Hematopoietic multipotent progenitor cell treated with erythropoietin and hydrocortisone succinate and interleukin-3 and kit ligand, for 17 days (in vitro differentiated cells): ENCODE measurements around the gene PIAS2.
"Not testable (repeated sequence)": the region's sequence is repeated elsewhere in the genome, so short reads cannot be mapped to it uniquely, and the experiment has no call there.

Source experiments
- DNase-seq: peaks from one replicate; pipeline ENCODE4 v3.0.0-alpha.2; 2015; ENCODE audit warnings: low spot score

PIAS2 gene

GRCh38 chr18:46831434-46831833 lies 85.9 kb downstream of the PIAS2 start:
- no peak for DNase-seq

- DNase-seq: no peak
These were observed 86.7 kb downstream of the PIAS2 start for GRCh38 chr18:46830633-46831032.

DNA sequence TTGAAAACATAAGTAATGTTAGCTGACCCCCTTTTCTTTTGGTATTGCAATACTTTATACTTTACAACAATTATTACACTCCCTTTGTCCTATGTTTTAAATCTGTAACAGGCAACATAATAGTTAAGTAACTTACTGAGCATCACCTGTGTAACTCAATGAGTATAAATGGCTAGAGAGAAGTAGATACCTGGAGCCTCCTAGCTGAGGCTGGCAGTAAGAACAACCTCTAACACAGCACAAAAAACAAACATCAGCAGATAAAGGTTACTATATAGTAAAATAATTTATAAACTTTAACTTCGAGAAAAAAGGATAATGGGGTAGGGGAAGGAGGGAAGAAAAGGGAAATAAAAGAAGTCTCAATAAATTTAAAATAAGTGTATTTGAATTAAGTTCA lies 87.4 kb downstream of the PIAS2 start:
- no peak for DNase-seq

DNA sequence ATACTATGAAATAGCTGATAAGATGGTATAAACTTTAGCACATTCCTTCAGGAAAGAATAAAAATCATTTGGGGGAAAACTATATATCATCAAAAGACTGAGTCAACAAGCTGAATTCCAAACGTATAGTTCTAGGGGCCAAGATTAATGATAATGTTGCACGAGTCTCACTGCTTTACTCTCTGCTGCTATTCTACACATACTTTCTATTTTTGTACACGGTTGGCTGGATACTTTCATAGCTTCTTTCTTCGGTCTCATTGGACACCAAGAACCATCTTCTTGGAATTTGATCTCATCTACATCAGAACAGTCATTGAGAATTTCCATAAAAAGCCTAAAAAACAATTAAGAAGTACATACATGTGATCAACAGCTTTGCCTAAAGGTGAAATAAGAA lies 87.8 kb downstream of the PIAS2 start:
- no peak for DNase-seq

DNA sequence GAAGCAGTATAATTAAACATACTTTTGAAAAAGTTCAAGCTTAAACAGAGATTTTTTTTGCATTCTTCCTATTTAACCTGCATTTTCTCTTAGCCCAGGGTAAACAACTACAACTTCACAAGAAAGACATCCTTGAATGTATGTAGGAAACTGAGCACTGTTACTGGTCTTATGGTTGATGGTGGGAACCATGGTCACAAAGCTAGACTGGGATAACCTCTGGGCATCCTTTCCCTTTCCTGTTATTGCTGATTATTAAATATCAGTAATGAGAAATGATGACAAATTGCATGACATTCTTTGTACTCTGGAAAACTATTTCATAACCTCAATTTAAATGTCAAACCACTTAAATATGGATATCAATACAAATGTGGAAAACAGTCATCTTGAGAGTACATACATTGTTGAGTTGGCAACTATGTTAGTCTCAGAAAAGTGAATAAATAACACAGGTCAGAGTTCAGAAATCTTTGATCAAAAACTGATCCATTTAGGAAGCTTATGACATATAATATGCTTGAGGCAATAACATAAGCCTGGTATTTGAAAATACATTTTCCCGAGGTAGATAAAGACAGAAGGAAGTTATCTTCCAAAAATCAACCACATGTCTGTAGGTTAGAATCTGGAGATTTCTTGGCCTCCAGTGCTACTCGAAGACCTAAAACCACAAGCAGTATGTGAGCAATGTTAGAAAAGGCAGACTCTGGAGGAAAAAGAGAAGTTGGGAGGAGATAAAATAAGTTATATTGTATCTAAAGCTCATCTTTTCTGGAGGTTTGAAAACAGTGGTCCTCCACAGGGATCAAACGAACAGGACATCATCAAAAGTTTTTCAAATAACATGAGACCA lies 95.2 kb downstream of the PIAS2 start:
- DNase-seq: no peak

DNA sequence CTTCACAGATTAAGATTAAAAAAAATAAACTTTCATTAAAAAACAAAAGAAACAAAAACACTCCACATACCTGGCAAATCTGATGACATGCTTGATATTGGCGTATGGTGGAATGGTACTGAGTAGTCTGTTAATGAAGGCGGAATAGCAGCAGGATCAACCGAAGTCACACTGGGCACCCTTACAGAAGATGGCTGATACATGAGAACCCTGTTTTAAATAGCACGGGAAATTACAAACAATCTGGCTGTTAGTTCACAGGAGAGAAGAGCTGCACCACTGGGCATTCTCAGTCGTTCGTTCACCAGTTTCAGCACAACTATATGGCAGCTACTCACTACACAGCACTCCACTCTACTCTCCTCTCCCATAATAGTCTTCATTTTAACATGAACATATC lies 96.4 kb downstream of the PIAS2 start:
- DNase-seq: no peak

GRCh38 chr18:46815661-46816060 lies 101.6 kb downstream of the PIAS2 start:
- DNase-seq: no peak

- DNase-seq: no peak
These were observed 102.9 kb downstream of the PIAS2 start for GRCh38 chr18:46814399-46814798.

DNA sequence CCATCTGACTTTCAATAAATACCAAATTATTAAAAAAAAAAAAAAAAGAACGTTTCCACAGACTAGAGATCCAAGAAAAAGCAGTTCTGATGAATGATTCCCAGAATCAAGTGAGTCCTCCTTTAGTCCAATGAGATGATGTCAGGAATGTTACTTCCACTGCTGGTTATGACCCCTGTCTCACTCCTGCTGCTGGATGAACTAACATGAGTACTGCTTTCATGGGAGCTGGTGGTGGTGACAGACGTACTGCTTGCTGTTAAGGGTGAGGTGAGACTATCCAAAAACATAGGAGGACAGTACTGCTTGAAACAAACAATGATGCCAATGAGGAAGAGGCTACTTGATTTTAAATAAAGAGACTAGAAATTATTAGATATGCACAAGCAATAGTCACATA lies 105.0 kb downstream of the PIAS2 start:
- DNase-seq: no peak

GRCh38 chr18:46810481-46811000 lies 106.8 kb downstream of the PIAS2 start:
- DNase-seq: no peak

DNA sequence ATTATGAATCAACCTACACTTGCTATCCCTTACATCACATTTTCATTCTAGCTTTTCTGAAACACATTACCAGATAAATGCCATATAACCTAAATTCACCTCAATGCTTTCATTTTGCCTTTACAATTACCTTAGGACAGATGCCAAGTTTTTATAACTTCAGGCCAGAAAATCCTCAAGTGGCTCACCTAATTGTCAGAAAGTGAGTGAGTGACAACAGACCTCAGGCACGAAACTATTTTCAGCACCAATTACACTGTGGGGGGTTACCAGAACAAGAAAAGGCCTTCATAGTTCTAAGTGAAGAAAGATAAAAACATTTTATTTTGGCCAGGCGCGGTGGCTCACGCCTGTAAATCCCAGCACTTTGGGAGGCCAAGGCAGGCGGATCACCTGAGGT lies 108.2 kb downstream of the PIAS2 start:
- no peak for DNase-seq

DNA sequence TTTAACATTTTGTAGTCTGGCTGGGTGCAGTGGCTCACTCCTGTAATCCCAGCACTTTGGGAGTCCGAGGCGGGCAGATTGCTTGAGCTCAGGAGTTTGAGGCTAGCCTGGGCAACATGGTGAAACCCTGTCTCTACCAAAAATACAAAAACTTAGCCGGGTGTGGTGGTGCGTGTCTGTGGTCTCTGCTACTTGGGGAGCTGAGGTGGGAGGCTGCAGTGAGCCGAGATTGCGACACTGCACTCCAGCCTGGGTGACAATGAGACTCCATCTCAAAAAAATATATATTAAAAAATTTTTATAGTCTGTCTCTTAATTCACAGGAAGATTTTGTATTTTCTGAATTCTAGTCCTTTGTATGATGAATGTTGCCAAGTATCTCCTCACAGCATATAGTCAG lies 121.4 kb downstream of the PIAS2 start:
- DNase-seq: not testable (repeated sequence)

- no peak for DNase-seq
These were observed 122.7 kb downstream of the PIAS2 start for GRCh38 chr18:46794607-46795006.

GRCh38 chr18:46793565-46793964 lies 123.7 kb downstream of the PIAS2 start:
- no peak for DNase-seq

DNA sequence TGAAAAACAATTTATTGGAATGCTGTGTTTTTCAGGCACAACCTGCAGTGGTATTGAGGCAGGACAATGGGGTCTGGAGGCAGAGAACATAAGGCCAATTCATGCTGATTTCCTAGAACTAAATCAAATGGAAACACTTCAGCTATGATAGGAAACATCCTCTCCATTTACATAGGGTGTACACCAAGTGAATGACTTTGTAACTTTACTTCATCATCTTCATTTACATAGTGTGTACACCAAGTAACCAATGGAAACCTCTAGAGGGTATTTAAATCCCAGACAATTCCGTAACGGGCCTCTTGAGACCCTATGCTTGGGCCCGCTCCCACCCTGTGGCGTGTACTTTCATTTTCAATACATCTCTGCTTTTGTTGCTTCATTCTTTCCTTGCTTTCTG lies 128.2 kb downstream of the PIAS2 start:
- no peak for DNase-seq

GRCh38 chr18:46787674-46788073 lies 129.6 kb downstream of the PIAS2 start:
- DNase-seq: no peak

DNA sequence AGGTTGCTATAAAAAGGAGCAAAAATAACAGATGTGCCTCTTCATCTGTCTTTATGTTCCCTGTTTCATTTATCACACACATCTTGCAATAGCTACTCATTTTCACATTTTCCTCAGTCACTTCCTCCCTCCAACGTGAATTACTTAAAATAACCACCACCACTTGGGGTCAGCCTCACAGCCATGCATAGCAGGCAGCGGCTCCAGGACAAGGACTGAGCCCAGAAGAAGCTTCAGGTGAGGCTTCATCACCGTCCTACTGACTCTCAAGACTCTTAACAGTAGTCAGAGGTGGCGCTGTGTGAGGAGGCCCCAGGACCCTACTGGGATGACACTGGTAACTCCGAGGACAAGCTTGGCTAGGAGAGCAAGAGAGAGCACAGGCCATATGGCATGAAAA lies 144.9 kb downstream of the PIAS2 start:
- no peak for DNase-seq

DNA sequence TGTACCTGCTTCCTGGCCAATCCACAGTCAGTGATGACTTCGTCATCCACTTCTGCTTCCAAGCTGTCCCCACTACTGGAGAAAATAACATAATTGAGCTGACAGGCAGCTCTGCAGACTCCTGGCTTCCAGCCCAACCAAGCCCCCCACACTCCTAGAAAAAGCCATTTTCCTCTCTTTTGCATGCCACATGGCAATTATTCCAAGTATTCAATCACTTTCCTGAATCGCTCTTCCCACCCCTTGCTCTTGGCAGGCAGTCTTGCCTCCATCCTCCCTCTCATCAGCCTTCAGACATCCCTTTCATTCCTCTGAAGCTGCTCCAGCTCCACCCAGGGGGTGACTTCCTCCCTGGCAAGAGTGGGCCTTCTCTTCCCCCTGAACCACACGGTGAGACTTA lies 146.2 kb downstream of the PIAS2 start:
- DNase-seq: no peak

GRCh38 chr18:46770708-46771107 lies 146.6 kb downstream of the PIAS2 start:
- no peak for DNase-seq

DNA sequence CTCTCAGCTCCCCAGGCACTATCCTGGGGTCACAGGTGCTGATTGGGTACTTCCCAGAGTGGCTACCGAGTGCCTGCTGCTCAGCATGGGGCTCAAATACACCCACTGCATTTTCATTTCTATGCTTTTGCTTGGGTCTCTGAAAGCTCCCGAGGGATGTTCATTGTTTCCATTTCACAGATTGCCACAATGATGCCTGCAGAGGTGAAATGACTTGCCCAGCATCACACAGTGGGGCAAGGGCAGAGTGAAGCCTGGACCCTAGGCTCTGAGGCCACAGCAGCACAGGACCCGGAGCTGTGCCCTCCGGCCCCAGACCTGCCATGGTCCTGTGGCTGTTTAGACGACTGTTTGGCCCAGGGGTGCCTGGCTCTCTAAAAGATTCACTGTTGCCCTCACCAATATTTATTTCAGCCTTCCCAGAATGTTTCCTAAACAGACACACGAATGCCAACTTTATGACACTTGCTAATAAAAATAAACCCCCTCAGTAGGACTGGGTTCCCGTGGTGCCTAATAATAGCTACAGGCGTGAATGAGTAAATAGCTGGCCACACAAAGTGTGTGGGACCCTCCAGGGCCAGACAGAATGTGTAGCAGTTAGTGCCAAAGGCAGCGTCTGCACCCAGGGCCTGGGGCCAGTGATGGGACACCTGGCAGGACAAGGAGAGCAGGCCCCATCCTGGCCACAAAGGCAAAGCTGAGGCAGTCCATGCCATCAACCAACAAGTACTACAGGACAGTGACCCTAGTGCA lies 149.0 kb downstream of the PIAS2 start:
- no peak for DNase-seq

- no peak for DNase-seq
These were observed 150.1 kb downstream of the PIAS2 start for GRCh38 chr18:46767217-46767616.

DNA sequence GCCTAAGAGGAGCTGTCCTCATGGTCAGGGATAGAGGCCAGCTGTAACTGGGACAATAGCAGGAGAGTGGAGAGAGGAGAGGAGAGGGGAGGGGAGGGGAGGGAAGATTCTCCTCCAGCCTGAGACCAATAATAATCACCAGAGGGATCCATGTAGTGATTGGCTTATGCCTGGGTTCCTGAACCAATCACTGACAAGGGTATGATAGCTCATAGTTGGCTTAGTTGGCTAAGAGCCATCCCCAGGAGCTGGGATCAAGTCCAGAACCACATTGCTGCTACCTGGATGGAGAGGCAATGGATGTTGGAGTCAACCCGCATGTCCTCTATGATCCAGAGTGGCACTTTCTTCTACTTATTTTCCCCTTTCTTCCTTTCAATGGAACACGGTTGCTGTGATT lies 152.7 kb downstream of the PIAS2 start:
- DNase-seq: no peak

- DNase-seq: no peak
These were observed 156.1 kb downstream of the PIAS2 start for GRCh38 chr18:46761059-46761769.
